NCI-H1048 (cell line): ENCODE results near the gene SPRTN.

Source experiments
- DNase-seq: peaks from one replicate; lab custom pipeline; 2025; lab: John Stamatoyannopoulos, UW

The SPRTN gene

DNA sequence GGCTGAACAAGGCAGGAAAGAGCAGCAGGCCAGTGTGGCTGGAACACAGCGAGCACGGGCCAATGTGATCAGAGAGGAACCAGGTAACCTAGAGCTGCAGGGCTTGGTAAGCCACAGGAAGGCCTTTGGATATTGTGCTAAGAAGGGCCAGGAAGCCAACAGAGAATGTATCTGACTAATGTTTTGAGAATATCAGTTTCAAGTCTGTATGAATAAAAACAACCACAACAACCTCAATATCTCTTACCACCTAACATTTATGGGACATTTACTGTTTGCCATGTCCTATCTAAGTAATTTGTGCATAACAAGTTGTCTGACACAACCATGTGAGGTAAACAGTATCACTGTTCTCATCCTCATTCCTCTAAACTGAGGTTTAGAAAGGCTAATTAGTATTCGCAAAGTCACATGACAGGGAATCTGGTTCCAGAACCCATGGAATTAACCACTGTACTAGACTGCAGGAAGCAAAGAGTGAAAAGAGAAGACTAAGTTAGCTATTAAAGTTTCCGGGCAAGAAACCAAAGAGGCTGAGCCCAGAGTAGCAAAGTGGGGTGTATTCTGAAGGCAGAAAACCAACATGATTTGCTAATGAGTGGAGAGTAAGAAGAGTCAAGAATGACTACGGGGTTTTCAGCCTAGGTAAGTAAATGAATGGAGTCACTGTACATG lies 38.9 kb downstream of the SPRTN start:
- DNase-seq = no peak

GRCh38 chr1:231381729-231382128 lies 43.6 kb downstream of the SPRTN start:
- DNase-seq = no peak

- DNase-seq = no peak
These were observed 44.3 kb downstream of the SPRTN start for GRCh38 chr1:231382426-231382825.

- no peak for DNase-seq
These were observed 45.2 kb downstream of the SPRTN start for GRCh38 chr1:231383159-231383860.

- no peak for DNase-seq
These were observed 46.8 kb downstream of the SPRTN start for GRCh38 chr1:231384696-231385415.

DNA sequence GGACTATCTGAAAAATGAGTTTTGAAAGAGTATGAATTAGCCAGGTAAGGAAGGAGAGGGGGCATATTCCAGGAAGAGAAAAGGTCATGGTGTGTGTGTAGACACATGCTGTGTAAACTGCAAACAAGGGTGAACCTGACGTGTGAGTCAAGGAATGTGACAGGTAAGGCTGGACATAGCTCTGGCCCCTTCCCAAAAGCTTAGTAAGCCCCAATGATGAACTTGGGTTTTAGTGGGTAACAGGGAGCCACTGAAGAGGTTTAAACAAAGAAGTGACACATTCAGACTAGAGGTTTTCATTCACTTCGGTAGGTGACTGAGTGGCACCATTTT lies 47.3 kb downstream of the SPRTN start:
- no peak for DNase-seq

DNA sequence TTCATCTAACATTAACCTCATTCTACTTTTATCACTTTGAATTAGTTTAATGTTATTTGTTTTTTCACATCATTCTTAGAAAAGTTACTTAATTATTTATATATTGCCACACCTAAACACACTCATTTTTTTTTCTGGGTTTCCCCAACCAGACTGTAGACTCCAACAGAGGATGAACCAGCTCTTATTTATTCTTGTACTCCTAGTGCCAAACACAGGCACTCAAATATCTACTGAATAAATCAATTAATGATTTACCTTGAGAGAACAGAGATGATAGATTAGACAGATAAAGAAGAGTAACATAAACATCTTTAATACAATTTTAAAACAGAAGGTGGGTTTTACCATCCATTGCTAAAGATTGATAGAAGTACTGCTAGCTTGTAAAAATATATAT lies 48.4 kb downstream of the SPRTN start:
- no peak for DNase-seq

DNA sequence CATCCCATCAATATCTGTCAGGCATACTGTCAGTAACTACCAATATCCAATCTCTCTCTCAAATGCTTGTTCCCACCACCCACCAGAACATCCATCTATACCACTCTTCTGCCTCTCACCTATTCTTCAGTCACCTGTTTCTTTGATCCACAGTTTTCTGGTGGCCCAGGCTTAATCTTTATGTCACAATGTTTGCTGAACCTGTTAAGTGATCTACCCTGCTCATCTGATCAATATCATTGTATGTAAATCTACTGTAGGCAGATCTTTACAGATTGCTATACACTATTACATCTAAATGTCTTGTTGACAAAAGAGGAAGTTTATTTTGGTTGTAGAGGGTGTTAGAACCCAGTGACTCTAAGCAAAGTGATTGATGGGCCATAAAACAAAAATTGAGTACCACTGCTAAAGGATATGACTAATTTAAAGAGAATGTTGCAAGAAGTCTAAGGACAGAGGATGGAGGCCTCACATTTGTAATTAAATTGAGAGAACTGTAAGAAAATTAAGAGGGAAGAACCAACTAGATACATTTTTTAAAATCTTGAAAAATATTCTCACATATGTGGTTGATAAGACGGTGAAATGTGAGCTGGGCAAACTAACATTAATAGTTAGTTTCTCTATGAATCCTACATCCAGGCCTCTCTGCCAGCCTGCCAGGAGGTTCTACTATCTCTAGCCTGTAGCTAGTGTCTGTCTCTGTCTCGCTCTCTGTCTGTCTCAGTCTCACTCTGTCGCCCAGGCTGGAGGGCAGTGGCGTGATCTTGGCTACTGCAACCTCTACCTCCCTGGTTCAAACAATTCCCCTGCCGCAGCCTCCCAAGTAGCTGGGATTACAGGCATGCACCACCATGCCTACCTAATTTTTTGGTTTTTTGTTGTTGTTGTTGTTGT lies 49.9 kb downstream of the SPRTN start:
- no peak for DNase-seq

- no peak for DNase-seq
These were observed 52.0 kb downstream of the SPRTN start for GRCh38 chr1:231390071-231390470.

DNA sequence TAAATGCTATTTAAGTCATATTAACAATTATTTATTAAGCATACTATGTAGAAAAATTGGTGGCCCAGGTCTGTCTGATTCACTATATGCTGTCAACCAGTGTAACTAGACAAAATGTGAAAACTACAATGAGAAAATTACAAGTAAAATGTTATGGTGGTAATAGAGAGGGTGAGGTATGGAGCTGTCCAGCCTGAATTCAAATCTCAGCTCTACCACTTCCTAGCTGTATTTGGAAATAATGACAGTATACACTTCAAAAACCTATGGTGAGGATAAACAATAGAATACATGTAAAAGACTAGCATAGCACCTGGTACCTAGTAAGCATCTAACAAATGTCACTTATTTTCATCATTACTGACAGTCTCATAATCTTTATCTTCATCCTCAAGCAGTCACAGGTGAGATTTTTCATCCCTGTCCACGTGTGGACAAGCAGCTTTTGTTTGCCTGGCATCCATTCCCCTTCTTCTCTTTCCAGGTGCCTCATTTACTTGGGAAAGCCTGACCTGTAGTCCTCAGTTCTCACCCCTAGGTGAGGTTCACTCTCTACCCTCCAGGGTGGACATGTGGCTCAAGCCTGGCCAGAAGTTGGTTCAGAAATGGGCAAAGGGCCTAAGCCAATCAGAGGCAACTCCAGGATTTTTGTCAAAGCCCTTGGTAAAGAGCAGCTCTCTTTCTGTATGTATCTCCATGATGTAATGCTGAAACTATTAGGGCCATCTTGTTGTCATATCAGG lies 54.5 kb downstream of the SPRTN start:
- DNase-seq = no peak

DNA sequence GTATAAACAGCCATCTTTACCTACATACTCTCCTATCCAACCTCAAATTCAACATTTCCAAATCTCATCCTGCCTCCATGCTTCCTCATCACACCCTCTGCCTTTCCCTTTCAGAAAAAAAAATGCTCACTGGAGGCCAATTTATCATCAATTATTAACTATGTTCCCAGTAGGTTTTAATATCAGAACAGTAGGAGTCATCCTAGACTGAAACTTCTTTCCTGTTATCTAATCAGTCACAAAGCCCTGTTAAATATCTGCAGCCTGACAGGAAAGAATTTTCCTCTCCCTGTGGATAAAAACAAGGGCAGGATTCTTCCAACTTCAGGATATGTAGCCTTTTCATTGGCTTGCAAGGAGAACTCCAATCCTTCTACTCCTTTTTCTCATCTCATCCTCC lies 55.6 kb downstream of the SPRTN start:
- no peak for DNase-seq

DNA sequence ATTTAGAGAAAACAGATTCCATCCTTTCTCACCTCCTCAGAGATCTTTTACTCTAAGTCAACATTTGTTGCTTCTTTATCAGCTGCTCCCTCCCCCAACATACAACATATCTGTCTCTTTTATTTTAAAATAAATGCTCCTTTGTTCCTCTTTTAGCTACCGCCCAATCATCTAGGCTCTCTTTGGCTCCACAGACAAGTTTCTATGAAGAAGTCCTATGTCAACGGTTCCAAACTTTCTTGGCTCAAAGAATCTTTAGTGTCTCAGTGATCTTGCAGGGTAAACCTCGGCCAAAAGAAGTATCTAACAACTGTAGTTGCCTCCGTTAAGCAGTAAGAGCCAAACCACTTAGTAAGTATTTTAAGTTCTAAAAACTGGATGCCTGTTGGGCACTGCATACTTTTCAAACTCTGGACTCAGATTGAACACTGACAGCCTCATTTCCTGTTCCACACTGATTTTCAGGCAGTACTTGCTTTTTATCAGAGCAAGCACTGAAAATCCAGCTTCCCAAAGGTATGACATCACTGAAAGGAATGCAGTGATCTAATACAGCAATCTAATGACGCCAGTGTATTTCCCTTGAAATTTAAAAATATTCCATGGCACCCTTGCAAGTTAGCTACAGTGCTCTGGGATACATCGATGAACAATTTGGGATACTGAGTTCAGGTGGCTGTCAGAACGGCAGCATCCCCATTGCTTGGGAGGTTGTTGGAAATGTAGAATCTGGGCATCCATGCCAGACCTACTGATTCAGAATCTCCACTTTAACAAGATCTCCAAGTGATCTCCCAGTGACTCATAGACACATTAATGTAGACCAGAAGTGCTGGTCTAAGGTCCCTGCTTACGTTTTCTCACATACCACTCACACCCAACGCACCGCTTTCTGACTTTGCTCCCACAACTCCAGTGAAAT lies 57.2 kb downstream of the SPRTN start:
- DNase-seq = no peak

DNA sequence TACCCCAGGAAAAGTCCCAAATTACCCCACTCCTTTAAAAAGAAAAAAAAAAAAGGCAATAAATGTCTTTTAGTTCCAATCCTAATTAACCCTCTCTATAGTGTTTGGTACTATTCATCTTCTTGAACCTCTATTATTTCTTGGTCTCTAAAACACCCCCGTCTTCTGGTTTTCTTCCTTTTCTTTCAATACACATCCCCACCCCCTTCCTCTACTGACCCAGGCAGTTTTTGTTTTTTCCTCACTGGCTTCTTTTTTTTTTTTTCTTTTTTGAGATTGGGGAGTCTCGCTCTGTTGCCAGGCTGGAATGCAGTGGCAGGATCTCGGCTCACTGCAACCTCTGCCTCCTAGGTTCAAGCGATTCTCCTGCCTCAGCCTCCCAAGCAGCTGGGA lies 57.9 kb downstream of the SPRTN start:
- no peak for DNase-seq

DNA sequence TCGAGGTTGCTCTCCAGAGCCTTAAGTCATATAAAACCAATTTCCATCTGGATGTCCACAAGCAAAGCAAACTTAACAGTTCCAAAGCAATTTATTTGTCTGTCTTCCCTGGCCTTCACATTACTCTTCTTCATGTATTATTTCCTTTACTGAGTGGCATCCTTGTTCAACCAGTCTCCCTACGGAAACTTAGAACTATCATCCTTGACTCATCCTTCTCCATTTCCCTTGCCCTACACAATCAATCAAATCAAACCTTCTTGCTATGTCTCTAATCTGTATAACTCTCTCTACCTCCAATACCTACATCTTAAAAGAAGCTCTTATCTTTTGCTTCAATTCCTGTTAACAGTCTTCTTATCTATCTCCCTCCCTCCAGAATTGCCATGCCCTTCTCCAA lies 58.5 kb downstream of the SPRTN start:
- no peak for DNase-seq

DNA sequence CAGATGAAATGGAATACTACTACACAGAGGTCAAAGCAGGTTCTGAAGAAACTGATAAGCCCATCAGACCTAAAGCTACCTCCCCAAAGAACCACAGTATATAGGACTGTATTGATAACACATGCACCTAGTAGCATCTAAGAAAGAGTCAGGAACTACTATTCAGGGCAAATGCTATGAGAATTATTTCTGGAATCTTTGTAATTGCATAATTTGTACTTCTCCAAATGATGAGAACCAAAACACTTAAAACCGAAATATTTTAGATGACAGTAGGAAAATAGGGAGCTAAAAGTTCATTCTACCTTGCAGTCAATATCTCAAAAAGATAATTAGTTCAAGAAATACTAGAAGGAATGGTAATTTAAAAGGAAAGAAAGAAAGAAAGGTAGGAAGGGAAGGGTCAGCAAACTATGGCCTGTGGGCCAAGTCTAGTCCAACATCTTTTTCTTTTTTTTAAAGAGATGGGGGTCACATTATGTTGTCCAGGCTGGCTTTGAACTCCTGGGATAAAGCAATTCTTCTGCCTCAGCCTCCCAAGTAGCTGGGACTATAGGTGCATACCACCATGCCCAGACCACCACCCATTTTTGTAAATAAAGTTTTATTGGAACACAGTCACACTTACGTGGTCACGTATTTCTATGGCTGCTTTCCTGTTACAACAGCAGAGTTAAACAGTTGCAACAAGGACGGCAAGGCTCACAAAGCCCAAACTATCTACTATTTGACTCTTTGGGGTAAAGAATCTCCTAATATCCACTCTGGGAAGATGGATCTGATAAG lies 60.0 kb downstream of the SPRTN start:
- DNase-seq = no peak

DNA sequence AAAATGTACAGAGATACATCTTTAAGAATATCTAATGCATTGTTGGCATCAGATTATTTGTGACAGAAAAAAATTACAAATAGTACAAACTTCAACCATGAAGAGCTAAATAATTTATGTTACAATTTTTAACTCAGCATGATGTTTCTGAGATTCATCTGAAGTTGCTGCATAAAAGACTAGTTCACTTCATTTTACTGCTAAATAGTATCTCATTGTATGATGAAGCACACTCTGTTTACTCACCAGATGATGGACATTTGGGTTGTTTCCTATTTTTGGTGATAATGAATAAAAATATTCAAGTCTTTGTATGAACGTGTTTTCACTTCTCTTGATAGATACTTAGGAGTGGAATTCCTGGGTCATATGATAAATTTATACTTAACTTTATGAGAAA lies 63.4 kb downstream of the SPRTN start:
- DNase-seq = no peak

- no peak for DNase-seq
These were observed 66.2 kb downstream of the SPRTN start for GRCh38 chr1:231404318-231404717.
